Measurements from ENCODE around the gene KASH5. TPM values are rescaled to one million over a fixed set of nuclear protein-coding genes. Genes with fewer than 3 reads are reported as not detected.

The KASH5 gene
- total and polyA plus RNA-seq, 2 of the 13 experiments (the other 11 are each of a cell fraction or from before 2014, with no cell fraction given), result not detected

DNA sequence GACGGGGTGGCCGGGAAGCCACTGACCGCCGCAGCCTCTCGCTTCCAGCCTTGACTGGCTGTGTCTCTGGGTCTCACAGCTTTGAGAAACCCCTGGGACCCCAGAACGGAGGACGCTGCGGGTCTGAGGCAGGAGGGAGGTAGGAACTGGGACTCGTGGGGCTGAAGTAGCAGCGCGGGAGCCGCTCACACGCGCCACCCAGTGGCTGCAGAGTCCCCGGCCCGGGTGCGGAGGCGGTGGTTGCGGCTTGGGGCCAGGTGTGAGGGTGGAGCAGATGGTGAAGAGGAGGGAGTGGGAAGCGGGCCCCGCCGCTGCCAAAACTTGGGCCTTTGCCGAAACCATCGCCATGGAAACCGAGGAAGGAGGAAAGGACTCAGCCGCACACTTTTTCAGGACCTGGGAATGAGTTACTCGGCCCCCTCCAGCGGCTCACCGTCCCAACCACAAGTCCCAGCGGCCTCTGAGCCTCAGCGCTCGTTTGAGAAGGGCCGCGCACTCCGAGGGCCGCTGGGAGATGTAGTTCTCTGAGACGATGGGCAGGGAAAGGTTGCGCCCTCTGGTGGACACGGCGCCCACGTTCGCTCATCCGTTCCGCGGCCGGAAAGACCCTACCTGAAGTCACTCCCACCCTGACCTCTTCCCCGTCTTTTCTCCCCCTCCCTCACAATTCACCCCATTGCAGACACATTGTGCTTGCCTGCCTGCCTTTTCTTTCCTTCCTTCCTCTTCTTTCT, 55.5 kb downstream of the KASH5 start (continued):
- TF ChIP-seq ZNF333 (CRISPR knock-in tag; IDR thresholded peaks at IDR 0.05; ENCODE audit: borderline replicate concordance) (peak; percentile 53; the same call in 1 of the 2 replicates), HNRNPK (IDR thresholded peaks at IDR 0.05; ENCODE audit: low read depth, low read length, poor library complexity, severe bottlenecking) (peak; percentile 79), ZNF138 (CRISPR knock-in tag; IDR thresholded peaks at IDR 0.05; ENCODE audit: low read depth) (no peak), ZKSCAN8 (CRISPR knock-in tag; IDR thresholded peaks at IDR 0.05; ENCODE audit: borderline replicate concordance) (0 out of 2 replicates have a peak, but pooled peaks have one; percentile 62), RBFOX2 (IDR thresholded peaks at IDR 0.05; ENCODE audit: low read depth, low read length) (peak; percentile 69), BRCA1 (CRISPR knock-in tag; IDR thresholded peaks at IDR 0.05) (no peak), NR2F2 (IDR thresholded peaks at IDR 0.05; ENCODE audit: borderline replicate concordance, low read depth) (peak; percentile 43; the same call in 1 of the 2 replicates), ZNF501 (CRISPR knock-in tag; IDR thresholded peaks at IDR 0.05) (peak; percentile 91), U2AF1 (optimal IDR thresholded peaks at IDR 0.05; ENCODE audit: low read depth, low read length) (peak; percentile 29), ADNP (CRISPR knock-in tag; IDR thresholded peaks at IDR 0.05) (no peak), ZNF230 (CRISPR knock-in tag; IDR thresholded peaks at IDR 0.05) (0 out of 2 replicates have a peak, but pooled peaks have one; percentile 24), ZEB1 (IDR thresholded peaks at IDR 0.05; ENCODE audit: insufficient replicate concordance, low read depth) (peak; percentile 37), ZFX (CRISPR knock-in tag; IDR thresholded peaks at IDR 0.05; ENCODE audit: low read depth) (peak; percentile 73)
- TF ChIP-seq, protein P1, sequence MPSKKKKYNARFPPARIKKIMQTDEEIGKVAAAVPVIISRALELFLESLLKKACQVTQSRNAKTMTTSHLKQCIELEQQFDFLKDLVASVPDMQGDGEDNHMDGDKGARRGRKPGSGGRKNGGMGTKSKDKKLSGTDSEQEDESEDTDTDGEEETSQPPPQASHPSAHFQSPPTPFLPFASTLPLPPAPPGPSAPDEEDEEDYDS (CRISPR knock-in tag; IDR thresholded peaks at IDR 0.05), result no peak
- TF ChIP-seq, protein P2, sequence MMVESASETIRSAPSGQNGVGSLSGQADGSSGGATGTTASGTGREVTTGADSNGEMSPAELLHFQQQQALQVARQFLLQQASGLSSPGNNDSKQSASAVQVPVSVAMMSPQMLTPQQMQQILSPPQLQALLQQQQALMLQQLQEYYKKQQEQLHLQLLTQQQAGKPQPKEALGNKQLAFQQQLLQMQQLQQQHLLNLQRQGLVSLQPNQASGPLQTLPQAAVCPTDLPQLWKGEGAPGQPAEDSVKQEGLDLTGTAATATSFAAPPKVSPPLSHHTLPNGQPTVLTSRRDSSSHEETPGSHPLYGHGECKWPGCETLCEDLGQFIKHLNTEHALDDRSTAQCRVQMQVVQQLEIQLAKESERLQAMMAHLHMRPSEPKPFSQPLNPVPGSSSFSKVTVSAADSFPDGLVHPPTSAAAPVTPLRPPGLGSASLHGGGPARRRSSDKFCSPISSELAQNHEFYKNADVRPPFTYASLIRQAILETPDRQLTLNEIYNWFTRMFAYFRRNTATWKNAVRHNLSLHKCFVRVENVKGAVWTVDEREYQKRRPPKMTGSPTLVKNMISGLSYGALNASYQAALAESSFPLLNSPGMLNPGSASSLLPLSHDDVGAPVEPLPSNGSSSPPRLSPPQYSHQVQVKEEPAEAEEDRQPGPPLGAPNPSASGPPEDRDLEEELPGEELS (CRISPR knock-in tag; IDR thresholded peaks at IDR 0.05), result peak; percentile 25; the same call in 1 of the 2 replicates
- TF ChIP-seq, protein P3, sequence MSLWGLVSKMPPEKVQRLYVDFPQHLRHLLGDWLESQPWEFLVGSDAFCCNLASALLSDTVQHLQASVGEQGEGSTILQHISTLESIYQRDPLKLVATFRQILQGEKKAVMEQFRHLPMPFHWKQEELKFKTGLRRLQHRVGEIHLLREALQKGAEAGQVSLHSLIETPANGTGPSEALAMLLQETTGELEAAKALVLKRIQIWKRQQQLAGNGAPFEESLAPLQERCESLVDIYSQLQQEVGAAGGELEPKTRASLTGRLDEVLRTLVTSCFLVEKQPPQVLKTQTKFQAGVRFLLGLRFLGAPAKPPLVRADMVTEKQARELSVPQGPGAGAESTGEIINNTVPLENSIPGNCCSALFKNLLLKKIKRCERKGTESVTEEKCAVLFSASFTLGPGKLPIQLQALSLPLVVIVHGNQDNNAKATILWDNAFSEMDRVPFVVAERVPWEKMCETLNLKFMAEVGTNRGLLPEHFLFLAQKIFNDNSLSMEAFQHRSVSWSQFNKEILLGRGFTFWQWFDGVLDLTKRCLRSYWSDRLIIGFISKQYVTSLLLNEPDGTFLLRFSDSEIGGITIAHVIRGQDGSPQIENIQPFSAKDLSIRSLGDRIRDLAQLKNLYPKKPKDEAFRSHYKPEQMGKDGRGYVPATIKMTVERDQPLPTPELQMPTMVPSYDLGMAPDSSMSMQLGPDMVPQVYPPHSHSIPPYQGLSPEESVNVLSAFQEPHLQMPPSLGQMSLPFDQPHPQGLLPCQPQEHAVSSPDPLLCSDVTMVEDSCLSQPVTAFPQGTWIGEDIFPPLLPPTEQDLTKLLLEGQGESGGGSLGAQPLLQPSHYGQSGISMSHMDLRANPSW (CRISPR knock-in tag; IDR thresholded peaks at IDR 0.05; ENCODE audit: borderline replicate concordance), result peak; percentile 38; the same call in 1 of the 2 replicates
- TF ChIP-seq, protein P4, sequence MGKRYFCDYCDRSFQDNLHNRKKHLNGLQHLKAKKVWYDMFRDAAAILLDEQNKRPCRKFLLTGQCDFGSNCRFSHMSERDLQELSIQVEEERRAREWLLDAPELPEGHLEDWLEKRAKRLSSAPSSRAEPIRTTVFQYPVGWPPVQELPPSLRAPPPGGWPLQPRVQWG (CRISPR knock-in tag; IDR thresholded peaks at IDR 0.05; ENCODE audit: borderline replicate concordance, low read depth), result no peak
- TF ChIP-seq, protein P5, sequence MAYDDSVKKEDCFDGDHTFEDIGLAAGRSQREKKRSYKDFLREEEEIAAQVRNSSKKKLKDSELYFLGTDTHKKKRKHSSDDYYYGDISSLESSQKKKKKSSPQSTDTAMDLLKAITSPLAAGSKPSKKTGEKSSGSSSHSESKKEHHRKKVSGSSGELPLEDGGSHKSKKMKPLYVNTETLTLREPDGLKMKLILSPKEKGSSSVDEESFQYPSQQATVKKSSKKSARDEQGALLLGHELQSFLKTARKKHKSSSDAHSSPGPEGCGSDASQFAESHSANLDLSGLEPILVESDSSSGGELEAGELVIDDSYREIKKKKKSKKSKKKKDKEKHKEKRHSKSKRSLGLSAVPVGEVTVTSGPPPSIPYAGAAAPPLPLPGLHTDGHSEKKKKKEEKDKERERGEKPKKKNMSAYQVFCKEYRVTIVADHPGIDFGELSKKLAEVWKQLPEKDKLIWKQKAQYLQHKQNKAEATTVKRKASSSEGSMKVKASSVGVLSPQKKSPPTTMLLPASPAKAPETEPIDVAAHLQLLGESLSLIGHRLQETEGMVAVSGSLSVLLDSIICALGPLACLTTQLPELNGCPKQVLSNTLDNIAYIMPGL (CRISPR knock-in tag; IDR thresholded peaks at IDR 0.05; ENCODE audit: borderline replicate concordance in 1 of 2, low read depth in 1 of 2), result peak; percentile 86 to 99

Data from HepG2 (cell line).